CD4-positive, alpha-beta T cell (primary cell): Measurements from ENCODE around the gene ANKRD13D. TPM values are rescaled to one million over a fixed set of nuclear protein-coding genes. Genes with fewer than 3 reads are reported as not detected.

Experiments used
- ATAC-seq: fragments of 200-7000 bp; cut with Tn5 transposase; one replicate; pipeline ENCODE4 v1.10.0; 2022; ENCODE audit warnings: mild to moderate bottlenecking; ENCODE audit not compliant: poor library complexity
- CTCF ChIA-PET: fragments of 350-600 bp; sonication (Branson Sonifier 250); formaldehyde crosslinking; loops from one replicate; lab custom pipeline; 2021; ENCODE audit warnings: antibody characterized with exemption, inconsistent platforms; lab: Charles Lee
- POLR2A ChIA-PET: fragments of 350-600 bp; sonication (Branson Sonifier 250); formaldehyde crosslinking; loops from one replicate; lab custom pipeline; 2021; ENCODE audit warnings: antibody characterized with exemption, inconsistent platforms; lab: Charles Lee
- DNase-seq, 14 experiments: peaks; one replicate each; pipeline ENCODE4 v3.0.0-alpha.2; 2013 to 2020; ENCODE audit warnings: mixed read lengths in 2 of 14
- H3K27ac ChIP-seq, 2 donors: one replicate each; pipeline versions ENCODE4 v1.5.1 to v1.7.0; 2013; ENCODE audit warnings: low read length in 2 of 2, low read depth in 1 of 2, mild to moderate bottlenecking in 1 of 2
- H3K27me3 ChIP-seq, 2 experiments: 1 replicate in 1 of 2; 2 replicates in 1 of 2; pipeline versions ENCODE4 v1.6.1 to v1.7.0; 2013; ENCODE audit warnings: low read length in 2 of 2, control low read depth in 1 of 2, mild to moderate bottlenecking in 1 of 2, moderate library complexity in 1 of 2; ENCODE audit not compliant: insufficient read depth in 2 of 2, control insufficient read depth in 1 of 2
- H3K36me3 ChIP-seq: one replicate; pipeline ENCODE4 v1.6.1; 2013; ENCODE audit warnings: low read length, control low read depth; ENCODE audit not compliant: insufficient read depth
- H3K4me1 ChIP-seq: one replicate; pipeline ENCODE4 v1.6.1; 2013; ENCODE audit warnings: low read length, control low read depth; ENCODE audit not compliant: insufficient read depth
- H3K4me3 ChIP-seq: one replicate; pipeline ENCODE4 v1.5.1; 2013; ENCODE audit warnings: mild to moderate bottlenecking, low read length, moderate library complexity
- H3K9me3 ChIP-seq, 2 experiments: 1 replicate in 1 of 2; 2 replicates in 1 of 2; pipeline versions ENCODE4 v1.6.1 to v1.7.0; 2013; ENCODE audit warnings: low read length in 2 of 2, mild to moderate bottlenecking in 2 of 2, control low read depth in 1 of 2, moderate library complexity in 1 of 2; ENCODE audit not compliant: control insufficient read depth in 1 of 2, insufficient read depth in 1 of 2
- H3K27ac Mint-ChIP-seq: one replicate; pipeline ENCODE4 v1.8.0; 2020; ENCODE audit warnings: mixed read lengths
- H3K27me3 Mint-ChIP-seq: one replicate; pipeline ENCODE4 v1.8.0; 2021; ENCODE audit warnings: mixed read lengths
- H3K36me3 Mint-ChIP-seq: one replicate; pipeline ENCODE4 v1.8.0; 2021; ENCODE audit warnings: low read depth, mixed read lengths
- H3K4me1 Mint-ChIP-seq: one replicate; pipeline ENCODE4 v1.8.0; 2021; ENCODE audit warnings: low read depth, mixed read lengths
- H3K4me3 Mint-ChIP-seq: one replicate; pipeline ENCODE4 v1.8.0; 2020; ENCODE audit warnings: mild to moderate bottlenecking, mixed read lengths
- H3K9me3 Mint-ChIP-seq: one replicate; pipeline ENCODE4 v1.8.0; 2020; ENCODE audit warnings: mixed read lengths
- intact Hi-C, 2 experiments: fragments of 100-400 bp; cut with DNase I in 1 of 2; cut with micrococcal nuclease in 1 of 2; formaldehyde crosslinking; loops; one replicate each; pipeline versions ENCODE4 v1.15.1 to v1.9.0; 2023 to 2025; cut with DNase I, micrococcal nuclease
- total RNA-seq, 174 experiments: library from RNA in 2 of 174; stranded (reverse) in 2 of 174; gene quantifications; one replicate each; pipeline ENCODE4 v1.2.3 and lab custom pipeline; 2021 to 2026
- TF ChIP-seq, protein P1 (sequence below): fragments of 200-600 bp; IDR thresholded peaks from one replicate; pipeline ENCODE4 v1.8.0; 2022; ENCODE audit warnings: antibody characterized with exemption, mild to moderate bottlenecking

Gene ANKRD13D
- total RNA-seq, 2 experiments from 2014 or later = 160 to 161 TPM

DNA sequence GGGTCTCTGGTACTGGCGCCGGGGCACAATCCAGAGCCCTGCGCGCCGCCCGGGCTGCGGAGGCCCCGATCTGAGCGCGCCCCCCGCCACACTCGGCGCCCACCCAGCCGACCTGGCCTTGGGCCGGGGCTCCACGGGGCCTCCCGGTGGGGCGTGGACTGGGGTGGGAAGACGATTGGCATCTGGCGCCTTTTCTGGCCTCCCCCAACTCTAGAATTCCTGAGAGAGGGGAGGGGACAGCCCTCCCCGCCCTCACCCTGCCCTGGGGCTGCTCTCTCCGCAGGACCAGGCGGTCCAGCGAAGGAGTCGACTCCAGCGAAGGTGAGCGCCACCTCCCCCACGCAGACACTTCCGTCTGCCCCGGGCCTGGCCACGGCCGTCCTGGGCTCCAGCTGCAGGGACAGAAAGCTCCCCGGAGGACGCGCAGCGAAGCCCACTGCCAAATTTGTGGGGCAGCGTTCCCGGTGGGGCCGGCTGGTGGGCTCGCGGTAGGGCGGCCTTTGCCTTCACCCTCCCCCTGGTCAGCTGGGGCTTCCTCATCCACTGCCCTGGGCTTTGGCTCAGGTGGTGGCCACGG, 14.8 kb downstream of the ANKRD13D start:
- peak in 5 of 14 experiments; percentile 29 to 57 (median 53) for DNase-seq
- H3K4me3 Mint-ChIP-seq = peak overlapping the region; percentile 56
- H3K36me3 ChIP-seq = peaks cover 29% of the 10 kb centered on the region

DNA sequence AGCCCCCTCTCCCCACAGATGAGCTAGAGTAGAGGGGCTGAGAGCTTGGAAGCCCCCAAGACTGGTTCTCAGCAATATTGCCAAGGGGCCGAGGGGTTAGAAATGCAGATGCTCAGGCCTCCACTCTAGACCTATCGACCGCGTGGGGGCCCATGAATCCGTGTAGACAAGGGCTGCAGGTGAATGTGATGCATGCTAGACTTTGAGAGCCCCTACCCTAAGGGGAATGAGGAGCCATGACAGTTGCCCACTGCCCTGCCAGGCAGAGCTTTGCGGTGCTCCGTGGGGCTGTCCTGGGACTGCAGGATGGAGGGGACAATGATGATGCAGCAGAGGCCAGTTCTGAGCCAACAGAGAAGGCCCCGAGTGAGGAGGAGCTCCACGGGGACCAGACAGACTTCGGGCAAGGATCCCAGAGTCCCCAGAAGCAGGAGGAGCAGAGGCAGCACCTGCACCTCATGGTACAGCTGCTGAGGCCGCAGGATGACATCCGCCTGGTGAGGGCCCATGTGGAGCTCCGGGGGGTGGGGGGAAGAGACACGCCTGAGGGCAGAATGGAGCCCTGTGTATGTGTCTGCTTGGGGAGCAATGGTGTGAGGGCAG, 15.5 kb downstream of the ANKRD13D start:
- no peaks in the 10 kb centered on the region for H3K9me3 ChIP-seq
- H3K36me3 Mint-ChIP-seq = peaks cover 21% of the 10 kb centered on the region
- peak overlapping the region; percentile 49 for H3K27ac Mint-ChIP-seq
- peaks cover 32% of the 10 kb centered on the region for H3K4me1 ChIP-seq
- DNase-seq (no peak), ATAC-seq (no peak)
- no peaks in the 10 kb centered on the region for H3K4me1 Mint-ChIP-seq
- H3K4me3 Mint-ChIP-seq = peak overlapping the region; percentile 30
- intact Hi-C loops = no loop called here
- H3K27me3 Mint-ChIP-seq = no peaks in the 10 kb centered on the region
- H3K36me3 ChIP-seq = peaks cover 23% of the 10 kb centered on the region
- ChIA-PET CTCF (interaction anchor here (4.6 kb wide), 1 partner anchor 13 kb away, joined by 21 read pairs; no protein-coding TSS in a partner anchor), POLR2A (interaction anchor here (0.7 to 5.6 kb wide), 8 partner anchors 13 to 65 kb away, joined by 3 to 54 read pairs (median 4); partner anchors contain the start of genes ANKRD13D, GRK2 and POLD4)
- H3K4me3 ChIP-seq = peak overlapping the region; percentile 62
- no peaks in the 10 kb centered on the region for H3K9me3 Mint-ChIP-seq
- H3K27ac ChIP-seq = no peak overlapping the region
- no peaks in the 10 kb centered on the region for H3K27me3 ChIP-seq
- TF ChIP-seq, protein P1, sequence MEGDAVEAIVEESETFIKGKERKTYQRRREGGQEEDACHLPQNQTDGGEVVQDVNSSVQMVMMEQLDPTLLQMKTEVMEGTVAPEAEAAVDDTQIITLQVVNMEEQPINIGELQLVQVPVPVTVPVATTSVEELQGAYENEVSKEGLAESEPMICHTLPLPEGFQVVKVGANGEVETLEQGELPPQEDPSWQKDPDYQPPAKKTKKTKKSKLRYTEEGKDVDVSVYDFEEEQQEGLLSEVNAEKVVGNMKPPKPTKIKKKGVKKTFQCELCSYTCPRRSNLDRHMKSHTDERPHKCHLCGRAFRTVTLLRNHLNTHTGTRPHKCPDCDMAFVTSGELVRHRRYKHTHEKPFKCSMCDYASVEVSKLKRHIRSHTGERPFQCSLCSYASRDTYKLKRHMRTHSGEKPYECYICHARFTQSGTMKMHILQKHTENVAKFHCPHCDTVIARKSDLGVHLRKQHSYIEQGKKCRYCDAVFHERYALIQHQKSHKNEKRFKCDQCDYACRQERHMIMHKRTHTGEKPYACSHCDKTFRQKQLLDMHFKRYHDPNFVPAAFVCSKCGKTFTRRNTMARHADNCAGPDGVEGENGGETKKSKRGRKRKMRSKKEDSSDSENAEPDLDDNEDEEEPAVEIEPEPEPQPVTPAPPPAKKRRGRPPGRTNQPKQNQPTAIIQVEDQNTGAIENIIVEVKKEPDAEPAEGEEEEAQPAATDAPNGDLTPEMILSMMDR = no peak

More for the DNA sequence above, 14.8 kb downstream of the ANKRD13D start:
- Mint-ChIP-seq H3K36me3 (peaks cover 25% of the 10 kb centered on the region), H3K4me1 (no peaks in the 10 kb centered on the region), H3K9me3 (no peaks in the 10 kb centered on the region), H3K27me3 (no peaks in the 10 kb centered on the region), H3K27ac (no peak overlapping the region)
- ChIA-PET POLR2A (interaction anchor here (0.6 to 5.6 kb wide), 20 partner anchors 9 to 133 kb away, joined by 3 to 54 read pairs (median 6); partner anchors contain the start of genes ANKRD13D, CLCF1, GRK2 and POLD4), CTCF (interaction anchor here (1.7 to 4.6 kb wide), 2 partner anchors 13 to 42 kb away, joined by 4 to 21 read pairs; no protein-coding TSS in a partner anchor)
- TF ChIP-seq, protein P1 = no peak
- H3K9me3 ChIP-seq = no peaks in the 10 kb centered on the region
- intact Hi-C loops = no loop called here
- peak; percentile 40 for ATAC-seq
- peak overlapping the region; percentile 62 for H3K4me3 ChIP-seq
- H3K4me1 ChIP-seq = peaks cover 36% of the 10 kb centered on the region
- peak overlapping the region in 1 of 2 donors; percentile 41 for H3K27ac ChIP-seq
- no peaks in the 10 kb centered on the region for H3K27me3 ChIP-seq

DNA sequence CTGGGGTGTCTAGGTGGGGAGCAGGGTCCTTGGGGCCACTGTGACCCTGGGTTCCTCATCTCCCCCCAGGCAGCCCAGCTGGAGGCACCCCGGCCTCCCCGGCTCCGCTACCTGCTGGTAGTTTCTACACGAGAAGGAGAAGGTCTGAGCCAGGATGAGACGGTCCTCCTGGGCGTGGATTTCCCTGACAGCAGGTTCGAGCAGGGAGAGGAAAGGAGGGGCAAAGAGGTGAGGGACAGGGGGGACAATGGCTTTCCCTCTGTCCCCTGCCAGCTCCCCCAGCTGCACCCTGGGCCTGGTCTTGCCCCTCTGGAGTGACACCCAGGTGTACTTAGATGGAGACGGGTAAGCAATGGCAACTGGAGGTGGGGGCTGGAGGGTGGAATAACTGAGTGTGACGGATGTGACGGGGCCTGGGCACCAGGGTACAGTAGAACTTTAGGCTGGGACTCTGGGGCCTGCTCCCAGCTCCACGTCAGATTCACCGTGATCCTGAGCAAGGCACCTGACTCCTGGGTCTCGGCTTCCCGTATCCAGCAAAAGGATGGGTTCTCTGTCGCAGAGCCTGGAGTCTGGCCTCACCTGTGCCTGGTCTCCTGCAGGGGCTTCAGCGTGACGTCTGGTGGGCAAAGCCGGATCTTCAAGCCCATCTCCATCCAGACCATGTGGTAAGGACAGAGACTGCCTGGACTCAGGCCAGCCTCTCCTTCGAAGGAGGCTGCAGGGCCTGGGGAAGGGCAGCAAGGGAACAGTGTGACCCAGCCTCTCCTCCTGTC, 17.9 kb downstream of the ANKRD13D start:
- Histone ChIP-seq H3K4me3 (no peak overlapping the region), H3K36me3 (peaks cover 5% of the 10 kb centered on the region), H3K27ac (no peak overlapping the region), H3K9me3 (no peaks in the 10 kb centered on the region), H3K27me3 (no peaks in the 10 kb centered on the region), H3K4me1 (peaks cover 48% of the 10 kb centered on the region)
- DNase-seq (no peak), ATAC-seq (no peak)
- ChIA-PET POLR2A (interaction anchor here (0.9 to 1.4 kb wide), 2 partner anchors 13 to 19 kb away, joined by 3 to 5 read pairs; no protein-coding TSS in a partner anchor), CTCF (interaction anchor here (2.3 kb wide), 1 partner anchor 11 kb away, joined by 10 read pairs; no protein-coding TSS in a partner anchor)
- Mint-ChIP-seq H3K27ac (no peak overlapping the region), H3K27me3 (no peaks in the 10 kb centered on the region), H3K4me1 (peaks cover 6% of the 10 kb centered on the region), H3K4me3 (no peak overlapping the region), H3K36me3 (peaks cover 7% of the 10 kb centered on the region), H3K9me3 (no peaks in the 10 kb centered on the region)
- intact Hi-C loops = no loop called here
- TF ChIP-seq, protein P1 = no peak
